Nephron (organoid): ENCODE measurements around the gene SLC25A13.

Experiments used
- H3K27ac Mint-ChIP-seq, 3 experiments: 2 replicates each; pipeline ENCODE4 v1.8.0; 2020; ENCODE audit warnings: mixed read lengths in 3 of 3, mild to moderate bottlenecking in 2 of 3, moderate library complexity in 1 of 3
- H3K27me3 Mint-ChIP-seq: 2 replicates; pipeline ENCODE4 v1.8.0; 2021; ENCODE audit warnings: low read depth, mild to moderate bottlenecking, moderate library complexity, mixed read lengths
- H3K36me3 Mint-ChIP-seq: 2 replicates; pipeline ENCODE4 v1.8.0; 2020; ENCODE audit warnings: low read depth, mixed read lengths
- H3K4me1 Mint-ChIP-seq: 2 replicates; pipeline ENCODE4 v1.8.0; 2020; ENCODE audit warnings: mixed read lengths
- H3K4me3 Mint-ChIP-seq, 3 experiments: 2 replicates each; pipeline ENCODE4 v1.8.0; 2020; ENCODE audit warnings: mild to moderate bottlenecking in 3 of 3, mixed read lengths in 3 of 3, moderate library complexity in 2 of 3
- H3K9me3 Mint-ChIP-seq: 2 replicates; pipeline ENCODE4 v1.8.0; 2020; ENCODE audit warnings: mixed read lengths
- TF ChIP-seq, protein P1 (sequence below), 3 experiments: fragments of 200-600 bp; sonication (generic); IDR thresholded peaks; one replicate each; pipeline ENCODE4 v1.5.0; 2021; ENCODE audit warnings: antibody characterized with exemption in 3 of 3; ENCODE audit not compliant: unreplicated experiment in 3 of 3

SLC25A13 gene

DNA sequence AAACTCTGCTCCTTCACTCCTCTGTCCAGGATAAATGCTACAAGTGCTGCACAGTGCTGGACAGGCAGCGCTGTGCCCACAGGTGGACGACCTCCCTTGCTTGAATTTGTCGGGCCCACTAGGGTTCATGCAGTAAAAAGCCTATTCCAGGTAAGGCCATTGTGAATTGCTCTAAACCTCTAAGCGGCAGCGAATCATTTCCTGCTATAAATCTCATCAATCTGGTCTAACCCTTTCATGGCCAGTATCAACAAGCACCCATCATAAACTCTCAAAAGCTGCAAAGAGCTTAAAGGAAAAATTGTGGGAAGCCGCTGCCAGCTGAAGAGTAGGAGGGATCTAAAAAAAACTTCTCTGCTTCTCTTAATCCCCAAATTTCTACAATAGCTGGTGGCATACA, 134.2 kb downstream of the SLC25A13 start:
- Mint-ChIP-seq H3K4me3 (no peak overlapping the region), H3K4me1 (peaks cover 23% of the 10 kb centered on the region), H3K36me3 (peaks cover 47% of the 10 kb centered on the region), H3K27me3 (no peaks in the 10 kb centered on the region), H3K9me3 (no peaks in the 10 kb centered on the region), H3K27ac (peak overlapping the region; percentile 30 to 71 (median 40))
- TF ChIP-seq, protein P1, sequence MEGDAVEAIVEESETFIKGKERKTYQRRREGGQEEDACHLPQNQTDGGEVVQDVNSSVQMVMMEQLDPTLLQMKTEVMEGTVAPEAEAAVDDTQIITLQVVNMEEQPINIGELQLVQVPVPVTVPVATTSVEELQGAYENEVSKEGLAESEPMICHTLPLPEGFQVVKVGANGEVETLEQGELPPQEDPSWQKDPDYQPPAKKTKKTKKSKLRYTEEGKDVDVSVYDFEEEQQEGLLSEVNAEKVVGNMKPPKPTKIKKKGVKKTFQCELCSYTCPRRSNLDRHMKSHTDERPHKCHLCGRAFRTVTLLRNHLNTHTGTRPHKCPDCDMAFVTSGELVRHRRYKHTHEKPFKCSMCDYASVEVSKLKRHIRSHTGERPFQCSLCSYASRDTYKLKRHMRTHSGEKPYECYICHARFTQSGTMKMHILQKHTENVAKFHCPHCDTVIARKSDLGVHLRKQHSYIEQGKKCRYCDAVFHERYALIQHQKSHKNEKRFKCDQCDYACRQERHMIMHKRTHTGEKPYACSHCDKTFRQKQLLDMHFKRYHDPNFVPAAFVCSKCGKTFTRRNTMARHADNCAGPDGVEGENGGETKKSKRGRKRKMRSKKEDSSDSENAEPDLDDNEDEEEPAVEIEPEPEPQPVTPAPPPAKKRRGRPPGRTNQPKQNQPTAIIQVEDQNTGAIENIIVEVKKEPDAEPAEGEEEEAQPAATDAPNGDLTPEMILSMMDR (IDR thresholded peaks at IDR 0.05; ENCODE audit: unreplicated experiment in 3 of 3), result no peak

DNA sequence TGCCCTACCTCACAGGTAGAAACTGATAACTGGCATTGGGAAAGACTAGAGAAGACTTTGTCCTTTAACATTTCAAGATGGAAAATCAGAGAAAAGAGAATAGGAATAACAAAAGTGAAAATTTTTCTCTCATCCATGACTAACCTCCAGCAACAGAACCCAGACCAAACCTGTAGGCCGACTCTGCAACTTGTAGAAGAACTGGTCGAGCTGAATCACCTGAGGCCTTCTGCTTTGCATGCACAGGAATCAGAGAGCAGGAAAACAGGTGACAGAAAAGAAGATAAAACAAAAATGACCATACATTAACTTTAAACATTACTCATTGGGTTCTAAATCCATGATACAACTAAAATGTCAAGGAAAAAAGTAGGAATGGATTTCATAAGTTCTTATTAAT, 137.1 kb downstream of the SLC25A13 start:
- no peaks in the 10 kb centered on the region for H3K27me3 Mint-ChIP-seq
- H3K9me3 Mint-ChIP-seq, result no peaks in the 10 kb centered on the region
- no peak overlapping the region for H3K4me3 Mint-ChIP-seq
- H3K27ac Mint-ChIP-seq, result no peak overlapping the region
- TF ChIP-seq, protein P1 (IDR thresholded peaks at IDR 0.05; ENCODE audit: unreplicated experiment in 3 of 3), result no peak
- H3K4me1 Mint-ChIP-seq, result peaks cover 22% of the 10 kb centered on the region
- H3K36me3 Mint-ChIP-seq, result peaks cover 33% of the 10 kb centered on the region

DNA sequence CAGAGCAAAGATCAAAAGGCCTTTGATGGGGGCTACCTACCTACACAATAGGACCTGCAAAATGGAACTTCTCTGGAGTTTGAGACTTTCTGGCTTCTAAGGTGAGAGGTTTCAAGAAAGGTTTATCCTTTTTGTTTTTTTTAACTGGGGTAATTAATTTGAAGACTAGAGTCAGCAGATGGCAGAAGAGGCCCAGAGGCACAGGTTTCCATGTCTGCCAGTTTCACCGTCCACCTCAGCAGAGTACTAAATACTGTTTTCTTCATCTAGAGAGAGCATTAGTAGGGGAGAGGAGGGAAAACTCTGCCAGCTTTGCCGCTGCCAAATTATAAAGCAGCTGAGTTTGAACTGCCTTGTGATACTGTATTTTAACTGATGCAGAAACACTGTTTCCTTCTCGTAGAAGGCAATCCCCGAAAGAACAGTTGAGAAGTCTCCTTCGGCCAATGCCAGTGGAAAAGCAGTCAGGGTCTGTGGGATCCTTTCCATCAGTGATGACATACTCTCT, 138.7 kb downstream of the SLC25A13 start:
- H3K36me3 Mint-ChIP-seq, result peaks cover 25% of the 10 kb centered on the region
- no peaks in the 10 kb centered on the region for H3K9me3 Mint-ChIP-seq
- H3K4me3 Mint-ChIP-seq, result no peak overlapping the region
- peaks cover 18% of the 10 kb centered on the region for H3K4me1 Mint-ChIP-seq
- no peak overlapping the region for H3K27ac Mint-ChIP-seq
- H3K27me3 Mint-ChIP-seq, result no peaks in the 10 kb centered on the region
- TF ChIP-seq, protein P1 (IDR thresholded peaks at IDR 0.05; ENCODE audit: unreplicated experiment in 3 of 3), result no peak

DNA sequence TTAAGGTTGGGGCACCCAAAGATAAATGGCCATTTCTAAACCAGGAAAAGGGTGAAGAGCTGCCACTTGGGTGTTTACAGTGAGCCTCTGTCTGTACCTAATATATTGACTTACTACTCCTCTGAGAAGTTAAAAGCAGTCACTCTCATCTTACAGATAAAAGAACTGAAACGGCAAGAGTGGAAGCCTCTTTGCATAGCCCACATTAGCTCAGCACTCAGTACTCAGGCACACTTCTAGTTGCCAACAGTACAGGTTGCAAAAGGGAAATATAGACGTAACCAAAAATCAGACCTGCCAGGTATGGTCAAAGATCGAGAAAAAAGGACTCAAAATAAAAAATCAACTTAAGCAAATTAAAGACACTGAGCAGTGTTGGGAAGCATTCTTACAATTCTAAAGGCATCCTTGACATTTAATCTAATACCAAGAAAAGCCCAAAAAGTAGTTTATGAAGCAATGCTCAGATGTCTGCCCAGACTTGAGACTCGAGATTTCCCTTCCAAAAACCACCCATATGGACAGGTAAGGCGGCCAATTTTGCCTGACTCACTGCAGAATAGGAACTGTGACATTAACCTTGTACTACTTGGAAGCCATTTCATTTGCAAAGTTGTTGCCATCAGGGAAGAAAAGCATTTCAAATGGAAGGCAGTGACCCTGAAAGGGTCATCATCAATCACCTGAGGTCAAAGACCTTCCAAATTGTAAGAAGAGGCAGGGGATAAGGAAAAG, 139.3 kb downstream of the SLC25A13 start:
- Mint-ChIP-seq H3K27ac (no peak overlapping the region), H3K27me3 (no peaks in the 10 kb centered on the region), H3K36me3 (peaks cover 25% of the 10 kb centered on the region), H3K9me3 (no peaks in the 10 kb centered on the region), H3K4me3 (no peak overlapping the region), H3K4me1 (peaks cover 12% of the 10 kb centered on the region)
- TF ChIP-seq, protein P1 (IDR thresholded peaks at IDR 0.05; ENCODE audit: unreplicated experiment in 3 of 3), result no peak

DNA sequence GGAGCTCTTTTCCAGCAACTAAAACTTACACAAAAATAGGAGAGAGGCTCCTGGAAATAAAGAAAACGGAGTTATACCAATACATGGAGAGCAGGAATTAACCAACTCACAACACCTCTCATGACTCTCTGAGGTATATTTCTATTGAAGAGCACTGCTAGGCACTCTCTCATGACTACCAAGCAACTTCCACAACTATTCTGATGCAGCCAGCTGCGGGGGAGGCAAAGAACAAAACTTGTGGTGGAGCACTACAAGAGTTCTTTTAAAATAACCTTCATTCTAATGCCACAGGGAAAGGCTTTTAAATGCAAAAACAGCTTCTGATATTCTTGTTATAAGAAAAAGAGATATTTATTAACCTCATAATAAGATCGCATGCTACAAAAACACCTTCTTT, 140.7 kb downstream of the SLC25A13 start:
- no peaks in the 10 kb centered on the region for H3K9me3 Mint-ChIP-seq
- peaks cover 25% of the 10 kb centered on the region for H3K36me3 Mint-ChIP-seq
- no peak overlapping the region for H3K4me3 Mint-ChIP-seq
- no peaks in the 10 kb centered on the region for H3K27me3 Mint-ChIP-seq
- TF ChIP-seq, protein P1 (IDR thresholded peaks at IDR 0.05; ENCODE audit: unreplicated experiment in 3 of 3), result no peak
- H3K4me1 Mint-ChIP-seq, result peaks cover 10% of the 10 kb centered on the region
- no peak overlapping the region for H3K27ac Mint-ChIP-seq

DNA sequence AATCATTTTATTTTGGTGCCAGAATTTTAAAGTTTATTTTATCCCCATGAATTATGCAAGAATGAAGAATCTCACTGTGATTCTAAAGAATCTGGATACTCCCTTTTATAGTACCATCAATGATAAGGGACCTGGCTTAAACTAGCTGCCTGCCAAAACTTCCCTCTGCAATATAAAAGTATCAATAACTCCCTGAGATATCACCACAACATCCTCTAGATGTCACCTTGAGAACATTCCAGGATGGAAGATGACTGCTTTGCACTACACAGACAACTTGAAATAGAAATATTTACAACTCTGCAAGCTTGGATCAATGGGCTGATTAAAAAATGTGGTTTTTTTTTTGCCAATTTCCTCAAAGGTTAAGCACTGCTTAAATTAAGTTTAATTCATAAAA, 142.1 kb downstream of the SLC25A13 start:
- Mint-ChIP-seq H3K4me1 (peaks cover 10% of the 10 kb centered on the region), H3K27ac (no peak overlapping the region), H3K4me3 (no peak overlapping the region), H3K36me3 (peaks cover 31% of the 10 kb centered on the region), H3K9me3 (no peaks in the 10 kb centered on the region), H3K27me3 (no peaks in the 10 kb centered on the region)
- TF ChIP-seq, protein P1 (IDR thresholded peaks at IDR 0.05; ENCODE audit: unreplicated experiment in 3 of 3), result no peak
